GM19372 (cell line): ENCODE data around the gene DDHD1.

ENCODE experiments used
- ATAC-seq: cut with Tn5 transposase; IDR thresholded peaks from one replicate; pipeline ENCODE4 v1.9.1; 2021; ENCODE audit warnings: mild to moderate bottlenecking, low read depth, moderate library complexity; ENCODE audit not compliant: unreplicated experiment

The DDHD1 gene

GRCh38 chr14:53002576-53002975 lies 150.5 kb downstream of the DDHD1 start:
- no peak for ATAC-seq

- no peak for ATAC-seq
These were observed 151.2 kb downstream of the DDHD1 start for GRCh38 chr14:53001787-53002378.

GRCh38 chr14:52998376-52999015 lies 154.6 kb downstream of the DDHD1 start:
- ATAC-seq: no peak

- ATAC-seq: no peak
These were observed 156.6 kb downstream of the DDHD1 start for GRCh38 chr14:52996493-52996892.

- no peak for ATAC-seq
These were observed 157.1 kb downstream of the DDHD1 start for GRCh38 chr14:52995998-52996397.

- no peak for ATAC-seq
These were observed 160.8 kb downstream of the DDHD1 start for GRCh38 chr14:52992236-52992870.

- ATAC-seq: no peak
These were observed 165.0 kb downstream of the DDHD1 start for GRCh38 chr14:52988139-52988538.

- no peak for ATAC-seq
These were observed 165.6 kb downstream of the DDHD1 start for GRCh38 chr14:52987514-52987913.

GRCh38 chr14:52987042-52987441 lies 166.1 kb downstream of the DDHD1 start:
- no peak for ATAC-seq
